ENCODE results near the gene OLFM1.

DNA sequence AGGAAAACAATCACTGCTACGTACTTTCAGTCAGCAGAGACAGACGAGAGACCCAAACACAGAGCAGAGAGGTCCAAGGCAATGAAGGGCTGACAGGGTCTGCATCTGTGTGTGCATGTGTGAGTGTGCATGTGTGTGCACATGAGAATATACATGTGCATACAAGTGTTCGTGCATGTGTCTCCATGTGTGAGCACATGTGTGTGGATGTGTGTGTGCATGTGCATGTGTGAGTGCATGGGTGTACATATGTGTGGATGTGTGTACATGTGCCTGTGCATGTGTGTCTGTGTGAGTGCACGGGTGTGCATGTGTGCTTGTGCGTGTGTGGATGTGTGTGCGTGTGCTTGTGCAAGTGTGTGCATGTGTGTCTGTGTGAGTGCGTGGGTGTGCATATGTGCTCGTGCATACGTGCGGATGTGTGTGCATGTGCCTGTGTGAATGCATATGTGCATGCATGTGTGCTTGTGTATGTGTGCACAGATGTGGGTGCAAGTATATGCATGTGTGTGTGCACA lies 82.3 kb downstream of the OLFM1 start:
- TF ChIP-seq, protein P1, sequence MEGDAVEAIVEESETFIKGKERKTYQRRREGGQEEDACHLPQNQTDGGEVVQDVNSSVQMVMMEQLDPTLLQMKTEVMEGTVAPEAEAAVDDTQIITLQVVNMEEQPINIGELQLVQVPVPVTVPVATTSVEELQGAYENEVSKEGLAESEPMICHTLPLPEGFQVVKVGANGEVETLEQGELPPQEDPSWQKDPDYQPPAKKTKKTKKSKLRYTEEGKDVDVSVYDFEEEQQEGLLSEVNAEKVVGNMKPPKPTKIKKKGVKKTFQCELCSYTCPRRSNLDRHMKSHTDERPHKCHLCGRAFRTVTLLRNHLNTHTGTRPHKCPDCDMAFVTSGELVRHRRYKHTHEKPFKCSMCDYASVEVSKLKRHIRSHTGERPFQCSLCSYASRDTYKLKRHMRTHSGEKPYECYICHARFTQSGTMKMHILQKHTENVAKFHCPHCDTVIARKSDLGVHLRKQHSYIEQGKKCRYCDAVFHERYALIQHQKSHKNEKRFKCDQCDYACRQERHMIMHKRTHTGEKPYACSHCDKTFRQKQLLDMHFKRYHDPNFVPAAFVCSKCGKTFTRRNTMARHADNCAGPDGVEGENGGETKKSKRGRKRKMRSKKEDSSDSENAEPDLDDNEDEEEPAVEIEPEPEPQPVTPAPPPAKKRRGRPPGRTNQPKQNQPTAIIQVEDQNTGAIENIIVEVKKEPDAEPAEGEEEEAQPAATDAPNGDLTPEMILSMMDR (IDR thresholded peaks at IDR 0.05; ENCODE audit: low read depth, low read length, missing input control) = no peak
- no peak for TF ChIP-seq JUND (IDR thresholded peaks at IDR 0.05)
- TF ChIP-seq SP1 (IDR thresholded peaks at IDR 0.05) = no peak
- TF ChIP-seq RAD21 (IDR thresholded peaks at IDR 0.05) = no peak
- no peak for TF ChIP-seq GABPA (IDR thresholded peaks at IDR 0.05 in 1 of 2, conservative IDR thresholded peaks at IDR 0.05 in 1 of 2)
- TF ChIP-seq HNF4A (conservative IDR thresholded peaks at IDR 0.05) = no peak

Data from liver (tissue), 3 donors.